GM23338 (cell line): Measurements from ENCODE around the gene IL11.

ENCODE experiments used
- CTCF ChIP-seq, 2 experiments: fragments of 200-600 bp in 1 of 2; sonication (generic) in 1 of 2; conservative IDR thresholded peaks; 2 replicates each; pipeline versions ENCODE4 v1.5.1 to v1.6.1; 2016 to 2017; ENCODE audit warnings: antibody characterized with exemption in 2 of 2, low read depth in 2 of 2, mild to moderate bottlenecking in 2 of 2, moderate library complexity in 1 of 2
- EZH2 ChIP-seq: fragments of 200-600 bp; sonication (generic); IDR thresholded peaks from one replicate; pipeline ENCODE4 v1.8.0; 2017; ENCODE audit warnings: antibody characterized with exemption, mild to moderate bottlenecking, low read depth; ENCODE audit not compliant: unreplicated experiment
- EZH2phosphoT487 ChIP-seq: fragments of 200-600 bp; sonication (generic); IDR thresholded peaks from one replicate; pipeline ENCODE4 v1.8.1; 2018; ENCODE audit warnings: antibody characterized with exemption; ENCODE audit not compliant: unreplicated experiment
- JUNB ChIP-seq: IDR thresholded peaks from one replicate; pipeline ENCODE4 v1.6.1; 2016; ENCODE audit warnings: antibody characterized with exemption; ENCODE audit not compliant: unreplicated experiment
- POLR2AphosphoS5 ChIP-seq: IDR thresholded peaks from 2 replicates; pipeline ENCODE4 v1.6.1; 2016; ENCODE audit warnings: antibody characterized with exemption, low read depth
- REST ChIP-seq: IDR thresholded peaks from one replicate; pipeline ENCODE4 v1.6.1; 2018; ENCODE audit warnings: antibody characterized with exemption; ENCODE audit not compliant: unreplicated experiment
- STAT1 ChIP-seq: IDR thresholded peaks from one replicate; pipeline ENCODE4 v1.6.1; 2016; ENCODE audit warnings: antibody characterized with exemption; ENCODE audit not compliant: unreplicated experiment

GRCh38 chr19:55362990-55363716, 7.1 kb downstream of the IL11 start, which contains the start of gene GARIN5B:
- no peak for TF ChIP-seq CTCF (conservative IDR thresholded peaks at IDR 0.05; ENCODE audit: low read depth in 2 of 2)
- no peak for TF ChIP-seq POLR2AphosphoS5
- TF ChIP-seq EZH2, result no peak
- TF ChIP-seq EZH2phosphoT487, result no peak
- TF ChIP-seq REST, result no peak
- no peak for TF ChIP-seq STAT1
- TF ChIP-seq JUNB, result no peak
